Measurements from ENCODE around the gene SV2B.

SV2B gene

GRCh38 chr15:91345736-91346135 is 245.7 kb downstream of the SV2B start:
- no peak for DNase-seq (ENCODE audit: insufficient read length, low spot score)
- TF ChIP-seq TAF1 (IDR thresholded peaks at IDR 0.05; ENCODE audit: low read depth, low read length) = no peak
- TF ChIP-seq POLR2A (IDR thresholded peaks at IDR 0.05; ENCODE audit: low read depth, low read length) = no peak
- TF ChIP-seq PAX5 (IDR thresholded peaks at IDR 0.05; ENCODE audit: insufficient read depth, low read length, severe bottlenecking) = no peak
- no peak for TF ChIP-seq POLR2AphosphoS5 (IDR thresholded peaks at IDR 0.05; ENCODE audit: low read depth, low read length)
- no peak for TF ChIP-seq SPI1 (IDR thresholded peaks at IDR 0.05; ENCODE audit: low read depth, low read length)
- TF ChIP-seq POU2F2 (IDR thresholded peaks at IDR 0.05; ENCODE audit: low read depth, low read length) = no peak
- no peak for FAIRE-seq

- FAIRE-seq = no peak
- no peak for DNase-seq (ENCODE audit: insufficient read length, low spot score)
- TF ChIP-seq SPI1 (IDR thresholded peaks at IDR 0.05; ENCODE audit: low read depth, low read length) = no peak
- no peak for TF ChIP-seq TAF1 (IDR thresholded peaks at IDR 0.05; ENCODE audit: low read depth, low read length)
- TF ChIP-seq POLR2A (IDR thresholded peaks at IDR 0.05; ENCODE audit: low read depth, low read length) = no peak
- TF ChIP-seq POLR2AphosphoS5 (IDR thresholded peaks at IDR 0.05; ENCODE audit: low read depth, low read length) = no peak
- no peak for TF ChIP-seq POU2F2 (IDR thresholded peaks at IDR 0.05; ENCODE audit: low read depth, low read length)
- no peak for TF ChIP-seq PAX5 (IDR thresholded peaks at IDR 0.05; ENCODE audit: insufficient read depth, low read length, severe bottlenecking)
Measured at GRCh38 chr15:91346259-91346658, 246.2 kb downstream of the SV2B start.

GRCh38 chr15:91348752-91349500 is 248.9 kb downstream of the SV2B start:
- no peak for DNase-seq (ENCODE audit: insufficient read length, low spot score)

More at GRCh38 chr15:91348752-91349500, 248.9 kb downstream of the SV2B start:
- TF ChIP-seq PAX5 (IDR thresholded peaks at IDR 0.05; ENCODE audit: insufficient read depth, low read length, severe bottlenecking) (no peak), POLR2AphosphoS5 (IDR thresholded peaks at IDR 0.05; ENCODE audit: low read depth, low read length) (no peak)
- FAIRE-seq = no peak
